T-helper 1 cell (primary cell): Measurements from ENCODE around the gene COMMD2.

Experiments used
- DNase-seq, 5 donors: peaks; one replicate each; pipeline ENCODE4 v3.0.0-alpha.2; 2012 to 2020
- total RNA-seq, 4 donors: gene quantifications; one replicate each; lab custom pipeline; 2026; lab: John Stamatoyannopoulos, UW

Gene COMMD2
- 19.8 to 33.2 (median 23.7) reads per million in 4 donors for total RNA-seq

DNA sequence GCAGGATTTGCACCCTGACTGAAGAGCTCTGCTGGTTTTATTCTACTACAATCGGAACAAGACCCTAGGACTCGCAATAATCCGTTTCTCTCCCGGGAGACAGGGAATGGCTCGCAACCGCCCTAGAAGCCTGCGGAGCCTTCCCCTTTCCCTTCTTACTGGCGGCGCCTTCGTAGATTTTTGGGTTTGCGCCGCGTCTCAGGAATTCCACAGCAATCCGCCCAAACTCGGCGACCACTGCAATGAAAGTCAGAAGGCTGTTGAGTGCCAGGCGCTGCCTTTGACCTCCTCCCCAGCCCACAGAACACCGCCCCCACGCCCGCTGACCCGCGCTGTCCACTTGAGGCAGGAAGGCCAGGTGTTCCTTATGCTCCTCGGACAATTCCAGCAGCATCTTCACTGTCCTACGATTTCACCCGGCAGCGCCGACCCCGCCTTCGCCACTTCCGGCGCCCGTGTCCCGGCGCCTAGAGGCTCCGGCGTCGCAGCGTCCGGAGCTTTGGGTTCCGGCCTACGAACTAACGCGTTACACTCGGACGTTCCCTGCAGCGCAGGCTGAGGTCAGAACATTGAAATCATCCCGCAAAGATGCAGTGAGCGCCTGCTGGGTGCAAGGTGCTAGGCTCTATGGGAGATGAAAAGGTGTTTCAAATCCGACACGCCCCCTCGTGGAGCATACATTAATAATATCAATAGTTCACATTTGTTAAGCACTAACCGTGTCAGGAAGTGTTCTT is at the start of gene COMMD2:
TSS of gene COMMD2 (minus strand) at position 439 of the 737 bp plus-strand sequence. CDS start at position 394, 45 bp downstream.
- peak; percentile 37 to 92 (median 55) for DNase-seq

GRCh38 chr3:149801639-149802038 is 49.4 kb upstream of the COMMD2 start:
- DNase-seq = no peak

DNA sequence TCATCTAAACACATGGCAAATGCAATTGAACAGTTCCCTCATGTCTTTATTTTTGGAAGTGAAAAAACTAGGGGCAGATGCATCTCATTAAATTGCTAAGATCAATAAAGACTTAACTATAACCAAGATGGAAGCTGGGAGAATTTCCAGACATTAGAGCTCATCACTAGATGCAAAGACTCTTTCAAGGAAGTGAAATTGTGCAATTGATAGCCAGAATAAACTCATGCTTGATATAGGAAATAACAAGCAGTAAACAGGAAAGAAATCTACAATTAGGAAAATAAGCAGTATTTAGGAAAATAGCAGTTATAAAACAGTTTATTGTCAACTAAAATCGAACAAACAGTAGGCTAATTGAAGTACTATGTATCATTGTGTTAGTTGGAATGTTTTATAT is 48.9 kb upstream of the COMMD2 start:
- no peak for DNase-seq

DNA sequence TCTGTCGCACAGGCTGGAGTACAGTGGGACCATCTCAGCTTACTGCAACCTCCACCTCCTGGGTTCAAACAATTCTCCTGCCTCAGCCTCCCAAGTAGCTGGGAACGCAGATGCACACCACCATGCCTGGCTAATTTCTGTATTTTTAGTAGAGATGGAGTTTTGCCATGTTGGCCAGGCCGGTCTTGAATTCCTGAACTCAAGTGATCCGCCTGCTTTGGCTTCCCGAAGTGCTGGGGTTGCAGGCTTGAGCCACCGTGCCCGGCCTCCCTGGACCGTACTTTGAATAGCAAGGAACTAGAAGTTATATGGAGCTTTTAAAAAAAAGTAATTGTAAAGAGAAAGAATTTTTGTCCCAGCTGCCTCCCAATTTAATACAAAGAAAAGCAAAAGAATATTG is 48.4 kb upstream of the COMMD2 start:
- DNase-seq = no peak

GRCh38 chr3:149796026-149796425 is 43.7 kb upstream of the COMMD2 start:
- no peak for DNase-seq

GRCh38 chr3:149792452-149793270 is 40.4 kb upstream of the COMMD2 start, which contains the start of gene ANKUB1:
Gene ANKUB1, minus strand, starts transcription at chr3:149792554. Its CDS starts 188 bp downstream, at chr3:149792366.
- DNase-seq = no peak

DNA sequence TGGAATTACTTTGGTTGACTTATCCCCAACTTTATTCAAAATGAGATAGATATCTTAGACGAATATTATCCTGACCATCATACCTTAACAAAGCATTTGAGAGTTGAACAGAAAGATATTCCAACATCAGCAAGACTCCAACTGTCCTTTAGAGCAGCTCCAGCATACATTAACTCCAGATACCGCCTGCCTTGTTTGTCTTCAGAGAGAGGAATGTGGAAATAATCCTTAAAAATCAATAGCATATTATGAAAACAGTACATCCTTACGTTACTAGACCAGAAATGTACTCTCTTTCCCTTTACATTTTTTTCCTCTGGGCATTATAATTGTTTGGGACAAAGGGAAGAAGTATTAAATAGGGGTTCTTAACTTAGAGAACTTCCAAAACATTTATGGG is 38.4 kb upstream of the COMMD2 start:
- no peak for DNase-seq

DNA sequence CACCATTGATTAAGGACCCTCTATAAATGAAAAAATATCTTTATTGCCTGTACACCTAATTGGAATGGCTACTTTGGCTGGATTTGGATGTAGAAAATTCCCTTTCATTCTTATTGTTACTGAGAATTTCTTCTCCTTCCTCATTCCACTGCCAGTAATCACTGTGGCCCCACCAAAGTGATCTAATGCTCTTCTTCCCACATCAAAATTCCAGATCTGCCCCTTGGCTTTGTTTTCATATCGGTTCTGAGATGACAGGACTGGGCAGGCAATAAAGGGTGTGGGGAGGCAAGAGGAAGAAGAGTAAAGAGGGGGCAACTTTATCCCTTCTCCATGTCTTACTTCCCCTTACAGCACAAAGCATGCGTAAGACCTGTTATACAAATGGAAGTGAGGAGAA is 38.0 kb upstream of the COMMD2 start:
- DNase-seq = no peak

GRCh38 chr3:149784064-149784704 is 31.9 kb upstream of the COMMD2 start:
- DNase-seq = no peak

DNA sequence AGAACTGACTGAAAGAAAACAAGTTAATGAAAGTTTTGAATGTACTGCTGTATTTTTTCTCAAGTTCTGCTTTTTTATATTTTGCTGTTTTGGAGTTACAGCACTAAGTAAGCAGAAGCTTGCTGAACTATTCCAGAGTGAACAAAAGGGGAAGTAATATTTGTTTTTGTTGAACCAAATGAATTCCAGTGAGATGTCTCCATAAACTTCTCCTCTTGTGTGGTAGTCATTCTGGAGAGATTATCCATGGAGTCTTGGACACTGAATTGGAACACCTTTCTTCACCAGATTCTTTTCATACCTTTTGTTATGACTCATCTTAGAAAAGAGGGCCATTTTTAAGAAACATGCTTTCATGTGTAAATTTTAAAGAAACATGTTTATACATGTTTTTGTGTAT is 31.3 kb upstream of the COMMD2 start:
- no peak for DNase-seq

DNA sequence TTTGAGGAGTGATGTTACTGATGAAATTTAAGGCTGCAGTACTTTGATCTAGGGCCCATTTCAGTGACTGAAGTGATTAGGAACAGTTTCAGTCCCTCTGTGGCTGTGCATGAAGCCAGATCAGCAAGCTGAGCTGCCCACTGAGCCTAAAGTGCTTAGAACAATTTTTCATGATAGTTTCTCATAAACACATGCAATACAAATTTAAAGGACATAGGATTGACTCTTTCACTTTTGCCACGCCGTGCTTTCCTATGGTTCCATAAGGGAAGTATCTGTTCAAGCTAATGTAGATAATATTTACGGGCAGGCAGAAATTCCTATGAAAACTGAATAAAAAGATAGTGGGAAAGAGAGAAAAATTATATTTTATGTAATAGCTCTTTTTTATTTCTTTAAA is 29.5 kb upstream of the COMMD2 start:
- DNase-seq = no peak

DNA sequence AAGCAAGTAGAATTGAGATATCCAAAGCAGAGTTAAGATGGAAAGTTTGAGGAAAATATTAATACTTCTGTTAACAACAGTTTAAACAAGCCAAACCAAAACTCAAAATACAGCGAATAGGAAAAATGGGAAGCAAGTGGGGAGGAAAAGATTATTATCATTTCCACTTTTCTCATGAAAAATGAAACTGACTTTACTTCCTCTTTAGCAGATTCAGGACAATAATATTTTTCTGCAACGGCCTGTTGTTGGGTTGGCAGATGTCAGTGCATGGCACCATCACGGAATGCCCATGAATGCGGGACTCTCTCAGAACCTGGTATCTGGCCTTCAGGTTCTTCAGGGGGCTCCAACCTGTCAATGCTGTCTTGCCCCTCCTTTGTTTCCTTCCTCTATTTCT is 28.9 kb upstream of the COMMD2 start:
- DNase-seq = no peak

DNA sequence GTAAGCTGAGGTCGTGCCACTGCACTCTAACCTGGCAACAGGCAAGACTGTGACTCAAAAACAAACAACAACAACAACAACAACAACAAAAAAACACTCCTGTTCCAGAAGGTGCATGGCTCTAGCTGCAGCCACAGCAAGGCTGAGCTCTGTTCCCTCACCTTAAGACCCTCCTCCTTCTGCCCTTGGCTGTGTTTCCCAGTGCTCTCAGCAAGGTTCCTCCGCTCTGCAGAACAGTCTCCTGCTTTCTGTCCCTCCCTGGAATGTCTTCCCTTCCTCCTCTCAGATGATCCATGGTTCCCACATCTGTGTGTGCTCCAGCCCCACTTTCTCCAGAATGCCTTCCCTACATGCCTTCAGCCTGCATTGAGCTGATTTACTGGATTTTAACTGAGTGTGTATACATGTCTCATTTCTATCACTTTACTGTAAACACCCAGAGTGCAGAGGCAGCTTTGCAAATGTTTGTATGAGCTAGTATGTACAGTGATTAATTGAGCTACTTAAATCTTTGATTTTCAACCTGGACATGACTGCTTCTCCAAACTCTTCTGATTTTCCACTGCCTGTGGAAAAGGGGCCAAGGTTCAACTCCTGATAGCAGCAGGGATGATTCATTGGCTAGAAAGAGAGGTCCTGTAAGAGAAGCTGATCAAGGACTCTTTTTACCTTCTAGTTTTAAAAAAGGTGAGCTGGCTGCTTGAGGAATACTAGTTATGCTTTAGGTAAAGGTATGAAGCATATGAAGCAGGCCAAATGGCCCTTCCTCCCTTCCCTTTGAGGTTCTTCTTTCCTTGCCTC is 25.3 kb upstream of the COMMD2 start:
- DNase-seq = no peak

GRCh38 chr3:149776170-149776569 is 23.9 kb upstream of the COMMD2 start:
- no peak for DNase-seq

DNA sequence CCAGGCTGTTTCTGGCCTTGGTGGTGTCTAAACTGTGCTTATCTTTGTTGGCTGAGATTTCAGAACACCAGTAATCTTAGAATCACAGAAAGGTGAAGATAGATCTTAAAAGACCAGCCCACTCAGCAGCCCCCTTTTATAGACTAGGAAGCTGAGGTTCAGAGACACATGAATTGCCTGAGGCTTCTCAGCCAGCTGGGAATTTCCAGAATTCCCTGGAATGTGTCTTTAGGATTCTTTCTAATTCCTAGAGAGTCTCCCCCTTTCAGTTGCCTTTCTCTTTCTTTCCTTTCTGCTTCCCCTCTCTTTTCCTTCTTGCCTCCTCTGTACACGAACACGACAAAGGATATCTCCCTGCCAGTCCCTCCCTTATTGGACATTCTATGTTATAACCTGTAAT is 20.6 kb upstream of the COMMD2 start:
- DNase-seq = no peak

DNA sequence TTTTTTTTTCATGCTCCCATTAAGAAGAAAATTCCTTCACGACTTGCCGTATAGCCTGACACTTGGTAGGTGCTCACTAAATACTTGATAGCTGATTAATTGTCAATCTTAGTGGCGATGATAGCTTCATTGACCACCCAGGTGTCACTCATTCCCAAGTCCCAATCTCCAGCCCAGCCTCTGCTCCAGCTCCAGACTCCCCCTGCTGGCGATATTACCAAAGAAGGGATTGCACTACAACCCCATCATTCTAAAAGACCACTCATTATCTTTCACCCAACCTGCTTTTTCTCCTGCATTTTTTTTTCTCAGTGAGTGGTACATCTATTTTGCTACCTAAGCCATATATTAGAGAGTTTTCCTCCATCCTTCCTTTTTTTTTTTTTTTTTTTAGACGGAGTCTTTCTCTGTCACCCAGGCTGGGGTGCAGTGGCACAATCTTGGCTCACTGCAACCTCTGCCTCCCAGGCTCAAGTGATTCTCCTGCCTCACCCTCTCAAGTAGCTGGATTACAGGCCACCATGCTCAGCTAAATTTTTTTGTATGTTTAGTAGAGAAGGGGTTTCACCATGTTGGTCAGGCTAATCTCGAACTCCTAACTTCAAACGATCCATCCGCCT is 19.5 kb upstream of the COMMD2 start:
- DNase-seq = peak in 4 of 5 donors; percentile 4 to 24 (median 14)

- no peak for DNase-seq
These were observed 18.0 kb upstream of the COMMD2 start for GRCh38 chr3:149770246-149770645.

DNA sequence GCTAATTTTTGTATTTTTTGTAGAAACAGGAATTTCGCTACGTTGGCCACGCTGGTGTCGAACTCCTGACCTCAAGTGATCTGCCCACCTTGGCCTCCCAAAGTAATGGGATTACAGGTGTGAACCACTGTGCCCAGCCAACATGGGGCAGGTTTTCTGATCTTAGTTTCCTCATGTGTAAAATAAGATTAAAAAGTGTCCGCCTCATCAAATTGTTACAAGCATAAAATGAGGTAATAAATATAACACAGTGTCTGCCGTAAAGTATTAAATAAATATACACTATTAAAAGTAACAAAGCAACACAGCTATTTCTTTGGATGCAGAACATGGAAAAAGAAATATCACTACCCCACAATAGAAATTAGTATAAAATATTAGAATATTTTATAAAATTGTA is 16.4 kb upstream of the COMMD2 start:
- no peak for DNase-seq

GRCh38 chr3:149767720-149768119 is 15.4 kb upstream of the COMMD2 start:
- no peak for DNase-seq

GRCh38 chr3:149765762-149766334 is 13.6 kb upstream of the COMMD2 start:
- no peak for DNase-seq

- DNase-seq = no peak
These were observed 12.0 kb upstream of the COMMD2 start for GRCh38 chr3:149764302-149764701.
